ENCODE results near the gene TTC31. TPM values are rescaled to one million over a fixed set of nuclear protein-coding genes. Genes with fewer than 3 reads are reported as not detected.

Gene TTC31
- total RNA-seq, 1 experiment from 2014 or later: 20.4 TPM

- H3K36me3 ChIP-seq (replicated peaks; ENCODE audit: control insufficient read depth, insufficient read depth, low read length): no peaks in the 10 kb centered on the region
- peak within 1 kb of the TSS; percentile 34 for H3K4me3 ChIP-seq (ENCODE audit: insufficient read depth, low read depth, low read length)
- DNase-seq: peak; percentile 87
- peaks cover 97% of the 10 kb centered on the region for H3K27me3 ChIP-seq (ENCODE audit: control insufficient read depth, insufficient read depth, low read length)
Measured at GRCh38 chr2:74514368-74515270, 31.7 kb downstream of the TTC31 start, which contains the start of gene TLX2. TSS of gene TLX2 (plus strand) at chr2:74514450. CDS start at chr2:74514807, 357 bp downstream.

- Histone ChIP-seq H3K4me3 (ENCODE audit: insufficient read depth, low read depth, low read length) (peak overlapping the region; percentile 34), H3K27me3 (ENCODE audit: control insufficient read depth, insufficient read depth, low read length) (peaks cover 97% of the 10 kb centered on the region), H3K36me3 (replicated peaks; ENCODE audit: control insufficient read depth, insufficient read depth, low read length) (no peaks in the 10 kb centered on the region)
- peak; percentile 85 for DNase-seq
Measured at GRCh38 chr2:74515271-74515980, 32.5 kb downstream of the TTC31 start.

GRCh38 chr2:74515981-74516633 lies 33.2 kb downstream of the TTC31 start:
- Histone ChIP-seq H3K4me3 (ENCODE audit: insufficient read depth, low read depth, low read length) (peak overlapping the region; percentile 34), H3K27me3 (ENCODE audit: control insufficient read depth, insufficient read depth, low read length) (peaks cover 94% of the 10 kb centered on the region), H3K36me3 (replicated peaks; ENCODE audit: control insufficient read depth, insufficient read depth, low read length) (no peaks in the 10 kb centered on the region)
- peak; percentile 98 for DNase-seq

- no peak for DNase-seq
- Histone ChIP-seq H3K27me3 (ENCODE audit: control insufficient read depth, insufficient read depth, low read length) (peaks cover 91% of the 10 kb centered on the region), H3K36me3 (replicated peaks; ENCODE audit: control insufficient read depth, insufficient read depth, low read length) (no peaks in the 10 kb centered on the region), H3K4me3 (ENCODE audit: insufficient read depth, low read depth, low read length) (no peak overlapping the region)
Measured at GRCh38 chr2:74516650-74517049, 33.8 kb downstream of the TTC31 start.

- Histone ChIP-seq H3K4me3 (ENCODE audit: insufficient read depth, low read depth, low read length) (no peak overlapping the region), H3K27me3 (ENCODE audit: control insufficient read depth, insufficient read depth, low read length) (peaks cover 49% of the 10 kb centered on the region), H3K36me3 (replicated peaks; ENCODE audit: control insufficient read depth, insufficient read depth, low read length) (peaks cover 11% of the 10 kb centered on the region)
- peak; percentile 14 for DNase-seq
Measured at GRCh38 chr2:74522516-74522915, 39.6 kb downstream of the TTC31 start.

GRCh38 chr2:74524005-74524404 lies 41.1 kb downstream of the TTC31 start:
- DNase-seq: peak; percentile 22
- Histone ChIP-seq H3K27me3 (ENCODE audit: control insufficient read depth, insufficient read depth, low read length) (peaks cover 34% of the 10 kb centered on the region), H3K36me3 (replicated peaks; ENCODE audit: control insufficient read depth, insufficient read depth, low read length) (peaks cover 17% of the 10 kb centered on the region), H3K4me3 (ENCODE audit: insufficient read depth, low read depth, low read length) (no peak overlapping the region)

- H3K36me3 ChIP-seq (replicated peaks; ENCODE audit: control insufficient read depth, insufficient read depth, low read length): peaks cover 17% of the 10 kb centered on the region
- DNase-seq: peak; percentile 15
- H3K27me3 ChIP-seq (ENCODE audit: control insufficient read depth, insufficient read depth, low read length): peaks cover 23% of the 10 kb centered on the region
- no peak overlapping the region for H3K4me3 ChIP-seq (ENCODE audit: insufficient read depth, low read depth, low read length)
Measured at GRCh38 chr2:74524955-74525716, 42.3 kb downstream of the TTC31 start.

GRCh38 chr2:74525717-74526648 lies 43.1 kb downstream of the TTC31 start, which contains the start of gene DQX1:
TSS of gene DQX1 (minus strand) at chr2:74526231. CDS start at chr2:74525729, 502 bp downstream.
- H3K36me3 ChIP-seq (replicated peaks; ENCODE audit: control insufficient read depth, insufficient read depth, low read length): peaks cover 17% of the 10 kb centered on the region
- H3K4me3 ChIP-seq (ENCODE audit: insufficient read depth, low read depth, low read length): no peak within 1 kb of the TSS
- peaks cover 23% of the 10 kb centered on the region for H3K27me3 ChIP-seq (ENCODE audit: control insufficient read depth, insufficient read depth, low read length)
- peak; percentile 75 for DNase-seq

- DNase-seq: peak; percentile 26
- no peak overlapping the region for H3K4me3 ChIP-seq (ENCODE audit: insufficient read depth, low read depth, low read length)
- H3K27me3 ChIP-seq (ENCODE audit: control insufficient read depth, insufficient read depth, low read length): peaks cover 18% of the 10 kb centered on the region
- H3K36me3 ChIP-seq (replicated peaks; ENCODE audit: control insufficient read depth, insufficient read depth, low read length): peaks cover 18% of the 10 kb centered on the region
Measured at GRCh38 chr2:74526649-74527230, 43.9 kb downstream of the TTC31 start.

GRCh38 chr2:74527741-74528140 lies 44.9 kb downstream of the TTC31 start:
- no peak for DNase-seq
- H3K4me3 ChIP-seq (ENCODE audit: insufficient read depth, low read depth, low read length): no peak overlapping the region
- H3K36me3 ChIP-seq (replicated peaks; ENCODE audit: control insufficient read depth, insufficient read depth, low read length): peaks cover 23% of the 10 kb centered on the region
- H3K27me3 ChIP-seq (ENCODE audit: control insufficient read depth, insufficient read depth, low read length): peaks cover 9% of the 10 kb centered on the region; the same call in 1 of the 2 replicates

GRCh38 chr2:74528600-74529356 lies 45.9 kb downstream of the TTC31 start:
- Histone ChIP-seq H3K27me3 (ENCODE audit: control insufficient read depth, insufficient read depth, low read length) (peaks cover 5% of the 10 kb centered on the region; the same call in 1 of the 2 replicates), H3K4me3 (ENCODE audit: insufficient read depth, low read depth, low read length) (peak overlapping the region; percentile 99), H3K36me3 (replicated peaks; ENCODE audit: control insufficient read depth, insufficient read depth, low read length) (peaks cover 24% of the 10 kb centered on the region)
- no peak for DNase-seq

Measured in H7 (cell line).